Esophagus squamous epithelium (tissue), 4 donors: ENCODE results near the gene SUV39H1.

ENCODE experiments used
- CTCF ChIP-seq, 6 experiments: fragments of 450-650 bp in 4 of 6; fragments of 200-600 bp in 2 of 6; sonication (generic) in 2 of 6; IDR thresholded peaks; one replicate each; pipeline ENCODE4 v1.5.1; 2016 to 2019; ENCODE audit warnings: antibody characterized with exemption in 6 of 6, mild to moderate bottlenecking in 4 of 6, moderate library complexity in 4 of 6
- POLR2A ChIP-seq, 4 donors: fragments of 450-650 bp; IDR thresholded peaks; one replicate each; pipeline ENCODE4 v1.6.1; 2017; ENCODE audit warnings: antibody characterized with exemption in 4 of 4, mild to moderate bottlenecking in 4 of 4, moderate library complexity in 3 of 4

- TF ChIP-seq POLR2A (IDR thresholded peaks at IDR 0.05) (no peak), CTCF (IDR thresholded peaks at IDR 0.05) (no peak)
Observed at GRCh38 chrX:48745222-48745621, 48.7 kb downstream of the SUV39H1 start.
